ENCODE data around the gene LPGAT1. TPM values are rescaled to one million over a fixed set of nuclear protein-coding genes. Genes with fewer than 3 reads are reported as not detected.

The LPGAT1 gene
- total RNA-seq, 3 donors from 2014 or later (not counting 1 experiment from before 2014, with no cell fraction given) = 58.6 to 76.3 (median 71.5) TPM

DNA sequence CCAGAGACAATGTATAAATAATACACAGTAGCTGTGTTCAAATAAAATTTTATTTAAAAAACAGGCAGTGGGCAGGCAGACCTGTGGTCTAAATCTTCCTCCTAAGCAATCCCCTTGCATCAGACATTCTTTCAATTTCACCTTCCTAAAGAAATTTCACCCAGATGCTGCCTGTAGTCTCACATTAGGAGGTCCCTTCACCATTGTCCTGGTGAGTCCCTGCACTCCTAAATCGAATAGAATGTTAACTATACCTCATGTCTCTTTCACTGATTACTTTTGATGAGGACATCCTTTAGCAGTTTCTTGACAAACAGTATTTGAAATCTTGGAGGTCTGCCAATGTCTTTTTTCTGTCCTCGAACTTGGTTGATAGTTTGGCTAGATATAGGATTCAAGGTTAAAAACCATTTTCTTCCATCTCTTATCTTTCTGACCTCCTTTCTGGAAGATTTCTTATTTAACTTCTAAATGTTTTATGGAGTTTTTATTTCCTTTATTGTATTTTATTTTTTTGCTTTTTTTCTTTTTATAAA lies 77.5 kb downstream of the LPGAT1 start:
- TF ChIP-seq CTCF (IDR thresholded peaks at IDR 0.05) = no peak
- Mint-ChIP-seq H3K4me1 (no peaks in the 10 kb centered on the region), H3K27ac (no peak overlapping the region), H3K27me3 (ENCODE audit: low read depth in 2 of 2) (no peaks in the 10 kb centered on the region), H3K9me3 (no peaks in the 10 kb centered on the region), H3K4me3 (no peak overlapping the region), H3K36me3 (peaks cover 15% of the 10 kb centered on the region)
- Histone ChIP-seq H3K36me3 (ENCODE audit: control insufficient read depth, insufficient read depth, low read length) (peaks cover 32% of the 10 kb centered on the region), H3K9me3 (ENCODE audit: control insufficient read depth, insufficient read depth, low read length) (no peaks in the 10 kb centered on the region), H3K4me3 (ENCODE audit: low read length) (no peak overlapping the region), H3K4me1 (ENCODE audit: control insufficient read depth, insufficient read depth, low read length) (no peaks in the 10 kb centered on the region), H3K27me3 (ENCODE audit: control insufficient read depth, insufficient read depth, low read length) (no peaks in the 10 kb centered on the region), H3K27ac (ENCODE audit: low read length) (no peak overlapping the region)
- DNase-seq (no peak), ATAC-seq (no peak)
- 65% methylated on average over 2 of the region's 2 CpGs for WGBS (ENCODE audit: insufficient coverage)
- intact Hi-C loops (cut with micrococcal nuclease) = no loop called here

GRCh38 chr1:211752317-211752716 lies 78.2 kb downstream of the LPGAT1 start:
- H3K27me3 ChIP-seq (ENCODE audit: control insufficient read depth, insufficient read depth, low read length) = no peaks in the 10 kb centered on the region
- Mint-ChIP-seq H3K27me3 (ENCODE audit: low read depth in 2 of 2) (no peaks in the 10 kb centered on the region), H3K9me3 (no peaks in the 10 kb centered on the region), H3K36me3 (peaks cover 8% of the 10 kb centered on the region), H3K4me1 (no peaks in the 10 kb centered on the region), H3K4me3 (no peak overlapping the region), H3K27ac (no peak overlapping the region)
- ATAC-seq (no peak), DNase-seq (no peak)
- TF ChIP-seq CTCF (IDR thresholded peaks at IDR 0.05) = no peak
- 90% methylated on average over 3 of the region's 4 CpGs for WGBS (ENCODE audit: insufficient coverage)
- H3K36me3 ChIP-seq (ENCODE audit: control insufficient read depth, insufficient read depth, low read length) = peaks cover 33% of the 10 kb centered on the region
- no peak overlapping the region for H3K4me3 ChIP-seq (ENCODE audit: low read length)
- H3K27ac ChIP-seq (ENCODE audit: low read length) = no peak overlapping the region
- intact Hi-C loops (cut with micrococcal nuclease) = no loop called here
- H3K9me3 ChIP-seq (ENCODE audit: control insufficient read depth, insufficient read depth, low read length) = no peaks in the 10 kb centered on the region
- H3K4me1 ChIP-seq (ENCODE audit: control insufficient read depth, insufficient read depth, low read length) = no peaks in the 10 kb centered on the region

- WGBS (ENCODE audit: insufficient coverage) = 85% methylated on average over 3 of the region's 3 CpGs
- intact Hi-C loops (cut with micrococcal nuclease) = no loop called here
- no peak for TF ChIP-seq CTCF (IDR thresholded peaks at IDR 0.05)
- H3K27ac ChIP-seq (ENCODE audit: low read length) = no peak overlapping the region
- no peak for DNase-seq
- H3K36me3 ChIP-seq (ENCODE audit: control insufficient read depth, insufficient read depth, low read length) = peaks cover 36% of the 10 kb centered on the region
- Mint-ChIP-seq H3K4me3 (no peak overlapping the region), H3K4me1 (no peaks in the 10 kb centered on the region), H3K36me3 (peaks cover 7% of the 10 kb centered on the region), H3K27ac (no peak overlapping the region), H3K9me3 (no peaks in the 10 kb centered on the region), H3K27me3 (ENCODE audit: low read depth in 2 of 2) (no peaks in the 10 kb centered on the region)
- H3K9me3 ChIP-seq (ENCODE audit: control insufficient read depth, insufficient read depth, low read length) = no peaks in the 10 kb centered on the region
- H3K4me3 ChIP-seq (ENCODE audit: low read length) = no peak overlapping the region
- H3K27me3 ChIP-seq (ENCODE audit: control insufficient read depth, insufficient read depth, low read length) = no peaks in the 10 kb centered on the region
- no peaks in the 10 kb centered on the region for H3K4me1 ChIP-seq (ENCODE audit: control insufficient read depth, insufficient read depth, low read length)
- no peak for ATAC-seq
These were observed 79.1 kb downstream of the LPGAT1 start for GRCh38 chr1:211751438-211751837.

- Histone ChIP-seq H3K27me3 (ENCODE audit: control insufficient read depth, insufficient read depth, low read length) (no peaks in the 10 kb centered on the region), H3K27ac (ENCODE audit: low read length) (no peak overlapping the region), H3K4me3 (ENCODE audit: low read length) (no peak overlapping the region), H3K9me3 (ENCODE audit: control insufficient read depth, insufficient read depth, low read length) (no peaks in the 10 kb centered on the region), H3K4me1 (ENCODE audit: control insufficient read depth, insufficient read depth, low read length) (no peaks in the 10 kb centered on the region), H3K36me3 (ENCODE audit: control insufficient read depth, insufficient read depth, low read length) (peaks cover 38% of the 10 kb centered on the region)
- intact Hi-C loops (cut with micrococcal nuclease) = no loop called here
- Mint-ChIP-seq H3K9me3 (no peaks in the 10 kb centered on the region), H3K4me1 (no peaks in the 10 kb centered on the region), H3K4me3 (no peak overlapping the region), H3K27ac (no peak overlapping the region), H3K36me3 (peaks cover 7% of the 10 kb centered on the region), H3K27me3 (ENCODE audit: low read depth in 2 of 2) (no peaks in the 10 kb centered on the region)
- ATAC-seq = no peak
- whole genome bisulfite sequencing (ENCODE audit: insufficient coverage) = no CpG with 5 or more reads among the region's 1 CpG
- TF ChIP-seq CTCF (IDR thresholded peaks at IDR 0.05) = no peak
- no peak for DNase-seq
These were observed 80.0 kb downstream of the LPGAT1 start for GRCh38 chr1:211750599-211750998.

All from natural killer cell (primary cell).